Activated T-cell treated with anti-CD3 and anti-CD28 coated beads, Interleukin-2, amount 50 U/mL, for 72 hours (primary cell): ENCODE data around the gene RRBP1. TPM values are rescaled to one million over a fixed set of nuclear protein-coding genes. Genes with fewer than 3 reads are reported as not detected.
A peak's percentile ranks its signal among the peaks of the same experiment; 100 is the strongest.

Experiments
- ATAC-seq, 2 donors: fragments of 150-1000 bp; cut with Tn5 transposase; replicated peaks in 1 of 2; 2 replicates each; pipeline ENCODE4 v1.10.0; 2021; ENCODE audit warnings: moderate library complexity in 2 of 2, mild to moderate bottlenecking in 1 of 2
- DNase-seq, 2 donors: peaks; one replicate each; pipeline ENCODE4 v3.0.0; 2021 to 2022; ENCODE audit warnings: mixed read lengths in 1 of 2
- H3K27ac Mint-ChIP-seq: one replicate; pipeline ENCODE4 v1.8.0; 2022; ENCODE audit warnings: mild to moderate bottlenecking, moderate library complexity, mixed read lengths
- H3K27me3 Mint-ChIP-seq: one replicate; pipeline ENCODE4 v1.8.0; 2022; ENCODE audit warnings: low read depth, mixed read lengths
- H3K36me3 Mint-ChIP-seq, 2 donors: one replicate each; pipeline ENCODE4 v1.8.0; 2022; ENCODE audit warnings: mixed read lengths in 2 of 2, mild to moderate bottlenecking in 1 of 2; ENCODE audit not compliant: insufficient read depth in 2 of 2
- H3K4me1 Mint-ChIP-seq: one replicate; pipeline ENCODE4 v1.8.0; 2022; ENCODE audit warnings: low read depth, mixed read lengths
- H3K4me3 Mint-ChIP-seq, 2 donors: one replicate each; pipeline ENCODE4 v1.8.0; 2022; ENCODE audit warnings: mild to moderate bottlenecking in 2 of 2, mixed read lengths in 2 of 2, moderate library complexity in 2 of 2
- H3K9me3 Mint-ChIP-seq, 2 donors: one replicate each; pipeline ENCODE4 v1.8.0; 2022; ENCODE audit warnings: mixed read lengths in 2 of 2
- total RNA-seq, 2 donors: library from RNA; stranded (reverse); gene quantifications; one replicate each; pipeline ENCODE4 v1.2.3, GENCODE V29; 2022

Gene RRBP1
- total RNA-seq, 2 donors from 2014 or later, result 17.1 to 25.7 TPM

DNA sequence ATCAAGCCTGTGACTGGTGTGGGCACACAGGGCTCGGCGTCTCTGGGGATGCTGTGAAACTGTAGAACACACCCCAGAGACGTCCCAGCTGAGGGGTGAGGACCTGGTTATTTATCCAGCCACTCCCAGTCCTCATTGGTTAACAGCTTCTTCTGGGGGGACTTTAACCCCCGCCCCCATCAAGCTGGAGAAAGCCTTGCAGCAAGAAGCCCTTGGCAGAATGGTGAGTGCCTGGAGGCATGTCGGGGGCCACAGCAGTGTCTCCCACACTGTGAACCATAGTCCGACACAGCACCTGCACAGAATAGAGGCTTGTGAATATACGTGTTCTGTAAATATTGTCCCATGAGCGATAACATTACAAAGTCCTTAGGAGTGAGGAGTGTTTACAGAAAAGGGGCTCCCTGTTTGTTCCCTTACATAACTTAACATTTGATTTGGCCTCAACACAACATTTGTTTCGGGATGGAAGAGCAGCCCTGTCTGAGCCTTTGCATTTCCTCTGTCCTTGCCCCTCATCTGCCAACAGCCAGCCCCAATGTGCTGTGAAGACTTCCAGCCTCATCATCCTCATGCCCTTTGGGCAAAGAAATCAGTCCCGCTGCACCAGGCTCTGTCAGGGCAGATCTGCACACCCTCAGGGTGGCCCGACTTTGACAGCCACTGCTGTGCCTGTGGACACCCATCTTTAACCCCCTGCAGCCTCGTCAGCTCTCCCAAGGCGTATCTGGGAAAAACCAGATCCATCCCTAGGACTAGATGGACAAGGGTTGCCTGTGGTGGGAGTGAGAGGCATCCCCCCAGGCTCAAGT, 2.2 kb upstream of the RRBP1 start:
- no peaks in the 10 kb centered on the region for H3K9me3 Mint-ChIP-seq
- ATAC-seq (no peak), DNase-seq (no peak)
- H3K4me3 Mint-ChIP-seq, result no peak overlapping the region
- H3K36me3 Mint-ChIP-seq, result peaks cover 0 to 2% of the 10 kb centered on the region in 2 donors
- peaks cover 15% of the 10 kb centered on the region for H3K4me1 Mint-ChIP-seq
- H3K27me3 Mint-ChIP-seq, result peaks cover 48% of the 10 kb centered on the region
- no peak overlapping the region for H3K27ac Mint-ChIP-seq

DNA sequence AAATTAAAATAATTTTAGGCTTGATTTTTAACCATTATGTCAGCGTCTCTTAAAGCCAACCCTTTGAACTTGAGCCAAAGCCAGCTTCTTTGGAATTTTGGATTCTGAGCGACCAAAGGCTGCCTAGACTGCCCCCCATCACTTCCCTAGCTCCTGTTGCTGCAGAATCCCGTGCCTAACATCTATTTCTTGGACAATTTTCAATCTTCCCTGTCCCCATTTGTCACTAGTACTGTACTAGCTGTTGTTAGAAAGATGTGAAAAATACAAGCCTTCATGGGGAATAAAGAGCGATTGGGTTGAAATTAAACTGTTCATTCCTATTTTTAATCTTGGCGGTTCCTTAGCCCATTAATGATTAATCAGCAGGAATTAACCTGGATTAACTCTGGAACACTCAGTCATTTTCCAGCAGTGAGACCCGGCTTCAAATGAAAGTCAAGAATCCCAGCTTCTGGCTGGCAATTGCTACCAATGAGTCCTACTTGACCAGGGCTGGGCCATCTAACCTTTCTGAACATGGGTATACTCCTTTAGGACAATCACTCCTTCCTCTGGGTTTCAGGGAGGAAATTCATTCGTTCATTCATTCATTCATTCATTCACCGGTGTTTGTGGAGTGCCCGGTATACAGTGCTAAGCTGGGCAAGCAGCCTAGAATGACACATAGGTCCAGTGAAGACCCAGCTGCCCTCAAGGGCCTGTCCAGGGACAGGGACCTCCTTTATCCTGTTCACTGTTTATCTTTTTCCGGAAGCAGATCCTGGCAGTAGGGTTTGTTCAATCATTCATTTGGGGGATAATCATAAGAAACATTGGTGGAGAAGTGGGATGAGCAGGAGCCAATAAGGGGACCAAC, 1.4 kb upstream of the RRBP1 start:
- no peaks in the 10 kb centered on the region for H3K9me3 Mint-ChIP-seq
- peaks cover 48% of the 10 kb centered on the region for H3K27me3 Mint-ChIP-seq
- H3K4me3 Mint-ChIP-seq, result peak overlapping the region; percentile 59 to 72
- ATAC-seq (no peak), DNase-seq (no peak)
- H3K36me3 Mint-ChIP-seq, result peaks cover under 1 to 2% of the 10 kb centered on the region in 2 donors
- H3K4me1 Mint-ChIP-seq, result peaks cover 15% of the 10 kb centered on the region
- peak overlapping the region; percentile 83 for H3K27ac Mint-ChIP-seq

DNA sequence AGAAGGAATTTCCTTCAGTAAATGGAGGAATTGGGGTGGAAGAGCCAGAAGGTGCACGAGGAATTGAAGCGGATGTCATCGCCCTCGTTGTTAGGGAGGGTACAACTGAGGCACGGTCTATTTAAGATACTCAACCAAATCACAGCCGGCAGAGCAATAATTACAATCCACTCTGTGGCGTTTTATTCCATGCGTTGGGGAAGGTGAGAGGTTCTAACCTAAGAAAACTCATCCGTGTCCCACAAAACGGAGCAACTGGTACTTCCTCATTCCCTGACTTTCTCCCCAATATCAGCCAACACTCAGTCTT, 802 bp upstream of the RRBP1 start:
- H3K4me1 Mint-ChIP-seq, result peaks cover 15% of the 10 kb centered on the region
- H3K9me3 Mint-ChIP-seq, result no peaks in the 10 kb centered on the region
- H3K4me3 Mint-ChIP-seq, result peak overlapping the region; percentile 72 to 88
- peaks cover 44% of the 10 kb centered on the region for H3K27me3 Mint-ChIP-seq
- DNase-seq (no peak), ATAC-seq (no peak)
- H3K27ac Mint-ChIP-seq, result no peak overlapping the region
- peaks cover 2% of the 10 kb centered on the region in 2 donors for H3K36me3 Mint-ChIP-seq

GRCh38 chr20:17681726-17682102, 328 bp downstream of the RRBP1 start:
- peaks cover 15% of the 10 kb centered on the region for H3K4me1 Mint-ChIP-seq
- H3K27ac Mint-ChIP-seq, result no peak overlapping the region
- peak overlapping the region; percentile 72 to 83 for H3K4me3 Mint-ChIP-seq
- DNase-seq (no peak), ATAC-seq (peak; percentile 27 to 32)
- peaks cover 33% of the 10 kb centered on the region for H3K27me3 Mint-ChIP-seq
- H3K36me3 Mint-ChIP-seq, result peaks cover 2% of the 10 kb centered on the region in 2 donors
- H3K9me3 Mint-ChIP-seq, result no peaks in the 10 kb centered on the region

GRCh38 chr20:17680836-17681725, 961 bp downstream of the RRBP1 start:
- Mint-ChIP-seq H3K4me3 (peak overlapping the region; percentile 77 to 78), H3K27ac (no peak overlapping the region), H3K4me1 (peaks cover 15% of the 10 kb centered on the region), H3K36me3 (peaks cover 2% of the 10 kb centered on the region in 2 donors), H3K9me3 (no peaks in the 10 kb centered on the region), H3K27me3 (peaks cover 26% of the 10 kb centered on the region)
- DNase-seq (peak; percentile 84 to 88), ATAC-seq (peak; percentile 50 to 56)

GRCh38 chr20:17679941-17680835, 1.9 kb downstream of the RRBP1 start:
- H3K9me3 Mint-ChIP-seq, result no peaks in the 10 kb centered on the region
- peak overlapping the region; percentile 37 for H3K27ac Mint-ChIP-seq
- H3K4me3 Mint-ChIP-seq, result peak overlapping the region; percentile 77 to 78
- DNase-seq (peak in 1 of 2 donors; percentile 3), ATAC-seq (no peak)
- H3K27me3 Mint-ChIP-seq, result peaks cover 18% of the 10 kb centered on the region
- H3K4me1 Mint-ChIP-seq, result peaks cover 15% of the 10 kb centered on the region
- H3K36me3 Mint-ChIP-seq, result peaks cover 2% of the 10 kb centered on the region in 2 donors

DNA sequence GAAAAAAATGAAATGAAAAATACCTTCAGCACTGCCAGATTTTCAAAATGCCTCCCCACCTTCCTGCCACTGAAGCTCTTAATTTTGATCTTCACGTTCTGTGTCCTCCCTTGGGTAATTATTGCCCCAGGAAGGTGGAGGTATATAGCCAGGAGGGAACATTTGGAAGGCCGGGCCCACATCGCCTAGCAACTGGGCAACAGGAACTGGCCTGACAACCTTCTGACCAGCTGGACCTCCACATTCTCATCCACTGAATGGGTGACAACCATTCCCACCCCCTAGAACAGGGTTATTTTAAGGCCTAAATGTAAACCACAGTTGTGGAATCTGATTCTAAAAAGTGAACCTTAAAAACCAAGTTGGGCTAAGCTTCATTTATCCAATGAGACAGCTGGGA, 3.2 kb downstream of the RRBP1 start:
- peaks cover 2% of the 10 kb centered on the region in 2 donors for H3K36me3 Mint-ChIP-seq
- H3K27me3 Mint-ChIP-seq, result peaks cover 4% of the 10 kb centered on the region
- no peak overlapping the region for H3K27ac Mint-ChIP-seq
- no peak overlapping the region for H3K4me3 Mint-ChIP-seq
- ATAC-seq (no peak), DNase-seq (no peak)
- no peaks in the 10 kb centered on the region for H3K9me3 Mint-ChIP-seq
- peaks cover 15% of the 10 kb centered on the region for H3K4me1 Mint-ChIP-seq

DNA sequence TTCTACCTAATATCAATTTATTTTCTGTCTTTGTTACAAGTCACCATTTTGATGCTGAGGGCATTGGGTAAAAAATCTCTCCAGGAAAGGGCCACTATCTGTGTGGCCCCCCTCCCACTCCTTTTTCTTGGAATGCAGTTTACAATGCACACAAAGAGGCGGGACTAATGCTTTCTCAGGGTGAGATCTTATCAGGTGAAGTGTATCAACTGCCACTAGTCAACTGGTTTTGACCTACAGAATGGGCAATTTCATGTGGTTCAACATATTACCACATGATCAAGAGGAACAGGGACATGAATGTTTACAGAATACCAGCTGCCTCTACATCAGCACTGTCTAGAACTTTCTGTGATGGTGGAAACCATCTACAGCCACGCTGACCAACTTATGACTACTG, 3.7 kb downstream of the RRBP1 start:
- Mint-ChIP-seq H3K9me3 (no peaks in the 10 kb centered on the region), H3K36me3 (peaks cover 2% of the 10 kb centered on the region in 2 donors), H3K4me1 (peaks cover 14% of the 10 kb centered on the region), H3K4me3 (no peak overlapping the region), H3K27ac (no peak overlapping the region), H3K27me3 (no peaks in the 10 kb centered on the region)
- DNase-seq, result no peak
- ATAC-seq, result no peak

DNA sequence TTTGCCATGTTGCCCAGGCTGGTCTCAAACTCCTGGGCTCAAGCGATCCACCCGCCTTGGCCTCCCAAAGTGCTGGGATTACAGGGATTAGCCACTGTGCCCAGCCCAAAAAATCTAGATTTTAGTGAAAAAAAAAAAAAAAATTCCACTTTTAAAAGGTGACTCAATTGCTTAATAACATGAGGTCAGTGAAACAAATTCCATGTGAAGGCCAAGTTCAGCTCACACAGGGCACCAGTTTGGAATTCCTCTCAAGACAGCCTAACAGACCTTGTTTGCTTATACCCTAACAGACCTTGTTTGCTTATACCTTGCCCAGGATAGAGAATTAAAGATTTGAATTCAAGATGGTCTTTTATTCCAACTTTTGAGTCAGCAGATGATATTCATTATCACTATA, 5.1 kb downstream of the RRBP1 start:
- DNase-seq (no peak), ATAC-seq (no peak)
- Mint-ChIP-seq H3K36me3 (peaks cover 0 to 2% of the 10 kb centered on the region in 2 donors), H3K4me3 (no peak overlapping the region), H3K27ac (no peak overlapping the region), H3K9me3 (no peaks in the 10 kb centered on the region), H3K27me3 (no peaks in the 10 kb centered on the region), H3K4me1 (peaks cover 5% of the 10 kb centered on the region)

GRCh38 chr20:17676378-17676759, 5.7 kb downstream of the RRBP1 start:
- Mint-ChIP-seq H3K27me3 (no peaks in the 10 kb centered on the region), H3K27ac (no peak overlapping the region), H3K4me3 (no peak overlapping the region), H3K36me3 (peaks cover 0 to 2% of the 10 kb centered on the region in 2 donors), H3K9me3 (no peaks in the 10 kb centered on the region), H3K4me1 (peaks cover 5% of the 10 kb centered on the region)
- DNase-seq (no peak), ATAC-seq (no peak)

- Mint-ChIP-seq H3K27ac (peak overlapping the region; percentile 10), H3K27me3 (no peaks in the 10 kb centered on the region), H3K4me1 (peaks cover 5% of the 10 kb centered on the region), H3K4me3 (no peak overlapping the region), H3K36me3 (peaks cover 0 to 3% of the 10 kb centered on the region in 2 donors), H3K9me3 (no peaks in the 10 kb centered on the region)
- DNase-seq (no peak), ATAC-seq (no peak)
These were observed 6.3 kb downstream of the RRBP1 start for GRCh38 chr20:17675519-17676377.
